T-helper 17 cell (primary cell): ENCODE data around the gene ARMC9. TPM values are rescaled to one million over a fixed set of nuclear protein-coding genes. Genes with fewer than 3 reads are reported as not detected.
"Not testable (repeated sequence)": the region's sequence is repeated elsewhere in the genome, so short reads cannot be mapped to it uniquely, and the experiment has no call there.

ENCODE experiments used
- ATAC-seq: fragments of 150-1000 bp; cut with Tn5 transposase; 2 replicates; pipeline ENCODE4 v1.10.0; 2021; ENCODE audit warnings: mild to moderate bottlenecking, moderate library complexity
- DNase-seq, 3 donors: peaks; one replicate each; pipeline versions ENCODE4 v3.0.0 to v3.0.0-alpha.2; 2020 to 2021
- H3K9me3 ChIP-seq: one replicate; pipeline ENCODE4 v1.7.0; 2013; ENCODE audit warnings: low read length, mild to moderate bottlenecking; ENCODE audit not compliant: control insufficient read depth, poor library complexity, severe bottlenecking
- H3K27ac Mint-ChIP-seq: one replicate; pipeline ENCODE4 v1.8.0; 2022; ENCODE audit warnings: mild to moderate bottlenecking, moderate library complexity, mixed read lengths
- H3K27me3 Mint-ChIP-seq: one replicate; pipeline ENCODE4 v1.8.0; 2022; ENCODE audit warnings: mixed read lengths
- H3K36me3 Mint-ChIP-seq: one replicate; pipeline ENCODE4 v1.8.0; 2022; ENCODE audit warnings: low read depth, mixed read lengths
- H3K4me1 Mint-ChIP-seq: one replicate; pipeline ENCODE4 v1.8.0; 2022; ENCODE audit warnings: mild to moderate bottlenecking, mixed read lengths
- H3K4me3 Mint-ChIP-seq: one replicate; pipeline ENCODE4 v1.8.0; 2022; ENCODE audit warnings: mild to moderate bottlenecking, moderate library complexity, mixed read lengths
- total RNA-seq, 4 donors: library from RNA in 2 of 4; stranded (reverse) in 2 of 4; gene quantifications; one replicate each; pipeline ENCODE4 v1.2.3 and lab custom pipeline; 2022 to 2026

ARMC9 gene
- total RNA-seq, 2 donors from 2014 or later: 0.37 to 0.73 TPM

DNA sequence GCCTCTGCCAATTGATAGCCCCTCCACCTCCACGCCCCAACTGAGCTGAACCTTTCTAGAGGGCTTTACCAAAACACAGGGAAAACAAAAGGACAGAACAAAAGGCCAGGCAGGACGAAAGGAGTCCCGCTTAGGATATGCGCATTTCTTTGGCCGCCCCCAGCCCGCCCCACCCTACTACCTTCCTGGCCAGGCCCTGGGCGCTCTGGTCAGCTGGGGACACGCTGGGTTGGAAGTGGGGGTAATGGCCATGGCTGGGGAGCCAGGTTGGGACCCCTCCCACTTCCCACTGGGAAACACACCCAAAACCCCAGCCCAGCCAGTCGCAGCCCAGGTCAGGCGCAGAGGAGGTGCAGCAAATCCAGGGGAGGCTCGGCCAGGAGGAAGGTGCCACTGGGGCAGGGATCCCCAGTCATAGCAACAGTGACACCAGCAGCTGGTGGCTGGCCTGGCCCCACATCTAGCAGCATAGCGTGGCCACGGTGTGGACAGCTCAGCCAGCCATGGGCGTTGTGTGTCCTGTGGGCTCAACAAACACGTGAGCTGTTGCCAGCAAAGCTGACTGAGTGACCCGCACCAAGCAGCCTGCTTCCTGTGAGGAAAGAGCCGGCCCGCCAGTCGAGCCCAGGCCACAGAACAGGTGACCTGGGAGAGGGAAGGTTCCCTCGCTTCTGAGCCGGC, 172.5 kb downstream of the ARMC9 start:
- no peaks in the 10 kb centered on the region for H3K36me3 Mint-ChIP-seq
- ATAC-seq: no peak
- no peak overlapping the region for H3K27ac Mint-ChIP-seq
- H3K4me3 Mint-ChIP-seq: no peak overlapping the region
- no peaks in the 10 kb centered on the region for H3K27me3 Mint-ChIP-seq
- H3K4me1 Mint-ChIP-seq: no peaks in the 10 kb centered on the region
- no peaks in the 10 kb centered on the region for H3K9me3 ChIP-seq
- DNase-seq: no peak

DNA sequence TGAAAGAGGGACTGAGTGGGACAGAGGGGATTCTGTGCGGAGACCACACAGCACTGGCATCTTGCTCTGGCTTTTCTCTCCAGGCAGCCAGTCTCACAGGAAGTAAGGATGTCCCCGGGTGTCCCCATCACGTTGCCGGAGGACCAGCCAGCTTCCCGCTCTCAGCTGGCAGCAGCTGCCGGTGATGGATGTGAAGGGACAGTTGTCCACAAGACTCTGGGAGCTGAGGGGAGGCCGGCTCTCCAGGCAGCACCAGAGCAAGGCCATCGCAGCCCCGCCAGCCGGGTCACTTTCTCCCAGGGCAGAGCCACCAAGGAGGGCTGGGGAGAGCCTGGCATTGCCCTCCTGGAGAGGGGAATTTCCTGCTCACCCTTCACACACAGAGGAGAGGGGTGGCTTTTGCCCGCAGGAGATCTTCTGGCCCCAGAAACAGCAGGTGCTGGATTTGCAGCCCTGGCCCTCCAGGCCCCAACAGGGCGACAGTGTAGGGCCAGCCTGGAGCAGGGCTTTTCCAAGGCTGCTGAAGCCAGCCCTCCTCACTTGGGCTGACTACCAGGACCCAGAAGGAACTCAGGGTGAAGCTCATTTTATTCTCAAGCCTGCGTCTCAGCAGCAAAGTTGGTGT, 173.1 kb downstream of the ARMC9 start:
- no peak overlapping the region for H3K4me3 Mint-ChIP-seq
- H3K27ac Mint-ChIP-seq: no peak overlapping the region
- no peaks in the 10 kb centered on the region for H3K36me3 Mint-ChIP-seq
- DNase-seq (no peak), ATAC-seq (no peak)
- H3K27me3 Mint-ChIP-seq: peaks cover 1% of the 10 kb centered on the region
- no peaks in the 10 kb centered on the region for H3K4me1 Mint-ChIP-seq
- H3K9me3 ChIP-seq: no peaks in the 10 kb centered on the region

DNA sequence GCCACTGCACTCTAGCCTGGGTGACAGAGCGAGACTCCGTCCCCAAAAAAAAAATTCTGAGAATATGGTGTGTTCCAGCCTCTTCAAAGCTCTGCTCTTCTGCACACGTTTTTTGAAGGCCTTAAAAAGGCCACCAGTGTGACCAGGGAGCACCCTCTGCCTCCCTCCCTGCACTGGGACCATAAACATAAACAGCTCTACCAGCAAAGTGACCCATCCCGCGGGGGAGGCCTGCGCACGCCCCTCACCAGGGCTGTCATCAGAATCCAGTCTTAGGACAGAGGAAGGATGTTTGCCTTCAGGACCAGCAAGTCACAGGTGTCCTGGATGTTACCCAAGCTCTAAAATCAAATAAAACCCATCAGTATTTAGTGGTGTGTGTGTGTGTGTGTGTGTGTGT, 173.9 kb downstream of the ARMC9 start:
- H3K9me3 ChIP-seq: no peaks in the 10 kb centered on the region
- ATAC-seq (no peak), DNase-seq (no peak)
- Mint-ChIP-seq H3K4me1 (no peaks in the 10 kb centered on the region), H3K4me3 (no peak overlapping the region), H3K27me3 (peaks cover 8% of the 10 kb centered on the region), H3K36me3 (peaks cover 3% of the 10 kb centered on the region), H3K27ac (no peak overlapping the region)

DNA sequence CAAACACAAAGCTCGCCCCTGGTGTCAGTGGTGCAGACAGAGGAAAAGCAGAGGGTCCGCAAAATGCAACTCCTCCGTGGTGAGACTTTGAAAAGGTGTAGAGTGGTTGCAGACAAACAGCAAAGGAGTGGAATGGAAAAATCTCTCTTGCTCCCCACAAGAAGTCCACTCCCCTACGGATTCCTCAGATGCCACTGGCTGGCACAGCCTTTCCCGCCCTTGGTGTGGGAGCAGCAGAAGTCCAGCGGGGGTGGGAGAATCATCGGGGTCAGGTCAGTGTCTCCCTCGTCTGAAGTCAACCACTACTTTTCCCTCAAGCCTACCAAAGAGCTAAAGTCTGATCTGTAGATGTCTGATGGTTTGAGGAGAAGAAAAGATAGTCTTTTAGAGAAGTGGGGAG, 174.8 kb downstream of the ARMC9 start:
- H3K27me3 Mint-ChIP-seq: peaks cover 8% of the 10 kb centered on the region
- DNase-seq (no peak), ATAC-seq (no peak)
- no peaks in the 10 kb centered on the region for H3K9me3 ChIP-seq
- no peak overlapping the region for H3K4me3 Mint-ChIP-seq
- peaks cover 3% of the 10 kb centered on the region for H3K36me3 Mint-ChIP-seq
- H3K27ac Mint-ChIP-seq: no peak overlapping the region
- no peaks in the 10 kb centered on the region for H3K4me1 Mint-ChIP-seq

DNA sequence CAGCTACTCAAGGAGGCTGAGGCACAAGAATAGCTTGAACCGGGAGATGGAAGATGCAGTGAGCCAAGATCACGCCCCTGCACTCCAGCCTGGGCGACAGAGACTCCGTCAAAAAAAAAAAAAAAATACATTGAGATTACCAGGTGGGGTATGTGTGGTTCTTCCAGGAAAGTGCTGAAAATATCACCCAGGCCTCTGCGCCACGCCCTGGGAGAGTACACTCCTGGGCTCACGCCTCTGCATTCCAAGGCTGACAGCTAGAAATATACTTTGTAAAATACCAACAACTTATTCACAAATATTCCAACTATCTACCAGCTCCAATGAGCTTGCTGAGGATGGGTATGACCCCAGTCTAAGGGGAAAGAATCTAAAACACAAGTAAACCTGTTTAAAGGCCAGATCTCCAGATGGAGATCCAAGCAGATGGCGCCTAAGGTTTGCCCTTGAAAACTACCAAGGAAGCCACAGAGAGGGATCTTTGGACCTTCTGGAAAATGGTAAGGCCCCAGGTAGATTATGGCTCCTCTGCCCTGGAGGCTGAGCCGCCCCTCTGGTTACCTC, 175.4 kb downstream of the ARMC9 start:
- no peak for ATAC-seq
- Mint-ChIP-seq H3K27me3 (peaks cover 8% of the 10 kb centered on the region), H3K4me1 (peaks cover 2% of the 10 kb centered on the region), H3K27ac (no peak overlapping the region), H3K4me3 (no peak overlapping the region), H3K36me3 (peaks cover 3% of the 10 kb centered on the region)
- no peaks in the 10 kb centered on the region for H3K9me3 ChIP-seq
- DNase-seq: no peak

DNA sequence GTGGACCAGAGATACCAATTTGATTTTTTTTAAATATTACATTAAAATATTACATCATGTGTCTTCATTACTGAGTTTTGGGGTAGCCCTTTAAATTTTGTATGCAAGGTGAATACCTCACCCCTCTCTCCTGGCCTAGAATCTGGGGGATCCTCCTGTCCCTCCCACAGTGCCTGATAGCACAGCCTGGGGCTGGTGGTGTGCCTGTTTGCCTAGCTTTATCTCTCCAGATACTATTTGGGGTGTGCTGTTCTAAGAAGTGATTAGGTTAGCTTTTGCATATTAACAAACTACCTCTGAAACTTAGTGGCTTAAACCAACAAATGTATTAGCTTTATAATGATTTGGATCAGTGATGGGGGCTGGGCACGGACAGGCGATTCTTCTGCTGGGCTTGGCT, 176.3 kb downstream of the ARMC9 start:
- peaks cover 2% of the 10 kb centered on the region for H3K4me1 Mint-ChIP-seq
- ATAC-seq: no peak
- peaks cover 8% of the 10 kb centered on the region for H3K27me3 Mint-ChIP-seq
- H3K4me3 Mint-ChIP-seq: no peak overlapping the region
- no peak overlapping the region for H3K27ac Mint-ChIP-seq
- peaks cover 3% of the 10 kb centered on the region for H3K36me3 Mint-ChIP-seq
- DNase-seq: no peak
- H3K9me3 ChIP-seq: no peaks in the 10 kb centered on the region

DNA sequence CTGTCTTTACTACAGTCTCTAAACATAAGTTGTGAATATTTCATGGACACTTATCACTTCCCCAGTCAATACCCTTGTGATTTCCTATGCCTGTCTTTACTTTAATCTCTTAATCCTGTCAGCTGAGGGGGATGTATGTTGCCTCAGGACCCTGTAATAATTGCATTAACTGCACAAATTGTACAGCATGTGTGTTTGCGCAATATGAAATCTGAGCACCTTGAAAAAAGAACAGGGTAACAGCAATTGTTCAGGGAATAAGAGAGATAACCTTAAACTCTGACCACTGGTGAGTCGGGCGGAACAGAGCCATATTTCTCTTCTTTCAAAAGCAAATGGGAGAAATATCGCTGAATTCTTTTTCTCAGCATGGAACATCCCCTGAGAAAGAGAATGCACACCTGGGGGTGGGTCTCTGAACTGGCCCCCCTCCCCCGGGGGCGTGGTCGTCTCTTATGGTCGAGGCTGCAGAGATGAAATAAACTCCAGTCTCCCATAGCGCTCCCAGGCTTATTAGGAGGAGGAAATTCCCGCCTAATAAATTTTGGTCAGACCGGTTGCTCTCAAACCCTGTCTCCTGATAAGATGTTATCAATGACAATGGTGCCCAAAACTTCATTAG, 177.7 kb downstream of the ARMC9 start:
- H3K4me1 Mint-ChIP-seq, H3K4me3 Mint-ChIP-seq, ATAC-seq, H3K27ac Mint-ChIP-seq, H3K36me3 Mint-ChIP-seq, DNase-seq, H3K27me3 Mint-ChIP-seq, H3K9me3 ChIP-seq: not testable (repeated sequence)

DNA sequence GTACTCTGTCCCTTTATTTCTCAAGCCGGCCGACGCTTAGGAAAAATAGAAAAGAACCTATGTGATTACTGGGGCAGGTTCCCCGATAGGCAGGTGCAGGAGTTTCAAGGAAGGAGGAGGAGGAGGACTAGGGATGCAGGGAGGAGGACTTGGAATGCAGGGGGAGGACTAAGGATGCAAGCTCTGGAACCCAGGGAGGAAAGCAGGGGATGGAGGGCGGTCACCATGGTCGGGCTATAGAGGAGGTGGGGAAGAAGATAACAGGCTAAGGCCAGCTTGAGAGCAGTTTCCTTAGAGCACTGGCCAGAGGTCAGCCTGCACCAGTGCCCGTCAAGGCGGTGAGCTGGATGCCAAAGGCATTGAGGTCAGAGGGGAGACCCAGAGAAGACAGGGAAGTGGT, 178.4 kb downstream of the ARMC9 start:
- H3K27ac Mint-ChIP-seq: no peak overlapping the region
- ATAC-seq: no peak

DNA sequence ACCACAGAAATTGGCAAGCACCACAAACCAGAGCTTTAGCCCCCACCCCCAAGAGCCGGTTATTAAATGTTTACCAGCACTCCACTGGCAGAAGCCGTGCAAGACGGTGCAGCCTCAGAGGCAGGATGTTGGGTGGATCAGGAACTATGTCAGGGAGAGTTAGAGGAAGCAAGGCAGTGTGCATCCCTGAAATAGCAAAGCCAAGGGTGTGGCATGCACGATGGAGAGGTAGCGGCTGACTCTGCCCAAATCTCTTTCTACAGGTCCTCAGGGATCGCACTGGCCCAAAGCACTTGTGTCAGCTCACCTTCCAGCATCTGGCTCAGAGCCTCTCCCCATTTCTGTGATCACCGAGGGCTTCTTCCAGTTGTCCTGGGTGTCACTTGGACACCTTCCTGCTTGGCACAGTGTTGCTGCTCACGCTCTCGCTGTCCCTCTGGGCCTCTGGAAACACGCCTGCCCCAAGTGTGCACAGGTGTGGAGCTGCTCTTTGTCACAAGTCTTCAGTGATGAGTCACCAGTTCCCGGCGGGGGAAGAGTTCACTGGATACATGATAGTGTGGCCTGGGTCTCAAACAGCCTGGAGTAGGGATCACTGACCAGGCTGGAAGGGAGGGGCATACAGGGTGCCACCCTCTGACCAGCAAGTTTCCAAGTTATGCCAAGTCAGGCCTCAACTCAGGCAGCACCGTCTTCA, 179.7 kb downstream of the ARMC9 start:
- ATAC-seq (no peak), DNase-seq (no peak)
- Mint-ChIP-seq H3K27ac (no peak overlapping the region), H3K27me3 (peaks cover 8% of the 10 kb centered on the region), H3K4me3 (no peak overlapping the region), H3K36me3 (peaks cover 8% of the 10 kb centered on the region), H3K4me1 (peaks cover 2% of the 10 kb centered on the region)
- H3K9me3 ChIP-seq: no peaks in the 10 kb centered on the region

More for the DNA sequence above, 178.4 kb downstream of the ARMC9 start:
- Mint-ChIP-seq H3K4me1 (peaks cover 2% of the 10 kb centered on the region), H3K4me3 (no peak overlapping the region), H3K27me3 (peaks cover 8% of the 10 kb centered on the region), H3K36me3 (peaks cover 8% of the 10 kb centered on the region)
- DNase-seq: no peak
- H3K9me3 ChIP-seq: no peaks in the 10 kb centered on the region

DNA sequence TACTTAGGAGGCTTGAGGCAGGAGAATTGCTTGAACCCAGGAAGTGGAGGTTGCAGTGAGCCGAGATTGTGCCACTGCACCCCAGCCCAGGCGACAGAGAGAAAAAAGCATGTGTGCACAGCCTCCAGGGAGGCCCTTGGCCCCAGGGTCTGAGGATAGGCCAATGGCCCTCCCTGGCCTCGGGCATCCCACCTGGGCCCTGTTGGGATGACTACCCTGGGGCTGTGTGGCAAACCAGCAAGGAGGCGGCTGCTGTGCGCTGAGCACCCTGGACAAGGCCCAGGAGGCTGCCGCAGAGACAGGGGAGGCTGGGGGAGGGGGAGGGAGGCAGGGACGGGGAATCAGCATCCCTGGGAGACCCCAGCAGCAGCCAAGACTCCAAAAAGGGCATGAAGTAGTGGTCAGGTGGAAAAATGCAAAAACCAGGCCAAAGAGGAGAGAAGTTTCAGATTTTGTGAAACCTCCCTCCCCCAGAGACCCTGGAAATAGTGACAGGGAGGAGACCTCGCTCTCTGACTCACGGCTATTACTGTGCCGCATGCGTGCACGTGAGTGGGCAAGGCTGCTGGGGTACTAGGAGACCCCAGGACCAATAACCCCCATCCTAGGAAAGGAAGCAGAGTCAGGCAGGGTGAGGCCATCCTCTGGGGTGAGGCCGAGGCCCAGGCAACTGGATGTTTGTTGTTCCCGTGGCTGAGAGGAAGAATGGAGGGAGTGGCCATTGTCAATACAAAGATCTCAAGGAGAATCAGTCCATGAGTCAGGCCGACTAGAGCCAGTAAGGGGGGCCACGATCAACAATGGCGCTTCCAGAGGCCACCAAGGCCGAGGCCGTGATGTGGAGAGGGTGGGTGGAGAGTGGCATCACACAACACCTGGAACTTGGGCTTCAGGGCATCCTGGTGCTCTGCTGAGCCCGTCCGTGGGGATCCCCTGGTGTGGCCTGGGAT, 181.1 kb downstream of the ARMC9 start:
- H3K4me3 Mint-ChIP-seq: no peak overlapping the region
- peaks cover 8% of the 10 kb centered on the region for H3K27me3 Mint-ChIP-seq
- H3K4me1 Mint-ChIP-seq: peaks cover 2% of the 10 kb centered on the region
- H3K27ac Mint-ChIP-seq: no peak overlapping the region
- H3K9me3 ChIP-seq: no peaks in the 10 kb centered on the region
- H3K36me3 Mint-ChIP-seq: peaks cover 8% of the 10 kb centered on the region
- ATAC-seq: no peak
- no peak for DNase-seq

DNA sequence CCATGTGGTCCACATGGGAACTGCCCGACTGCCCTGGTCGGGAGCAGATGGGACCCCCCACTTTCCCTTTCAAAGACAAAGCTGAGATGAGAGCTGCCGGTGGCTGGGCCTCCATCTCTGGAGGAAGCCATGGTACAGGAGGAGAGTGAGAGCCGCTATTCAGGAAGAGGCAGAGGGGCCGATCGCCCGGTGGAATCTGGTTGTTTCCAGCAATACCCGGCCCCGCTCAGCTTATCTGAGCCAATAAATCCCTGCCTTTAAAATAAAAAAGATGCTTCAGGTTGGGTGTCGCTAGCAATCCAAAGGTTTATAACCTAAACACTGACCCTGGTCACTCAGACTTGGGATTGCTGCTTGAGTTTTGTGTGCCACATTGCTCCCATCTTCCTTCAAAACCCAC, 181.9 kb downstream of the ARMC9 start:
- H3K27ac Mint-ChIP-seq: no peak overlapping the region
- ATAC-seq (no peak), DNase-seq (no peak)
- no peak overlapping the region for H3K4me3 Mint-ChIP-seq
- peaks cover 8% of the 10 kb centered on the region for H3K27me3 Mint-ChIP-seq
- peaks cover 8% of the 10 kb centered on the region for H3K36me3 Mint-ChIP-seq
- no peaks in the 10 kb centered on the region for H3K9me3 ChIP-seq
- H3K4me1 Mint-ChIP-seq: peaks cover 2% of the 10 kb centered on the region

DNA sequence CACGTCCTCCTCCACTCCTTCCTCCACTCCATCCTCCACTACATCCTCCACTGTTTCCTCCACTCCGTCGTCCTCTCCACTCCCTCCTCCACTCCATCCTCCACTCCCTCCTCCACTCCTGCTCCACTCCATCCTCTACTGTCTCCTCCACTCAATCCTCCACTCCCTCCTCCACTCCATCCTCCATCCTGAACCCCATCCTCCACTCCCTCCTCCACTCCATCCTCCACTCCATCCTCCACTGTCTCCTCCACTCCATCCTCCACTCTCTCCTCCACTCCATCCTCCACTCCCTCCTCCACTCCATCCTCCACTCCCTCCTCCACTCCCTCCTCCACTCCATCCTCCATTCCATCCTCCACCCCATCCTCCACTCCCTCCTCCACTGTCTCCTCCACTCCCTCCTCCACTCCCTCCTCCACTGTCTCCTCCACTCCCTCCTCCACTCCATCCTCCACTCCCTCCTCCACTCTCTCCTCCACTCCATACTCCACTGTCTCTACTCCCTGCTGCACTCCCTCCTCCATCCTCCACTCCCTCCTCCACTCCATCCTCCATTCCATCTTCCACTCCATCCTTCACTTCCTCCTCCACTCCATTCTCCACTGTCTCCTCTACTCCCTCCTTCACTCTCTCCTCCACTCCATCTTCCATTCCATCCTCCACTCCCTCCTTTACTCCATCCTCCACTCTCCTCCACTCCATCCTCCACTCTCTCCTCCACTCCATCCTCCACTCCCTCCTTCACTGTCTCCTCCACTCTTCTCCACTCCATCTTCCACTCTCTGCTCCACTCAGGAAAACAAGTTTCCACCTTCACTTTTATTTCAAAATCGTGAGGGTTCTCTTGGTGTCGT, 182.8 kb downstream of the ARMC9 start:
- DNase-seq (no peak), ATAC-seq (no peak)
- Mint-ChIP-seq H3K27ac (no peak overlapping the region), H3K4me1 (peaks cover 2% of the 10 kb centered on the region), H3K27me3 (peaks cover 8% of the 10 kb centered on the region), H3K4me3 (no peak overlapping the region), H3K36me3 (peaks cover 11% of the 10 kb centered on the region)
- no peaks in the 10 kb centered on the region for H3K9me3 ChIP-seq
